Fibroblast of peridontal ligament (primary cell): ENCODE measurements around the gene AKAP1.

Source experiments
- DNase-seq: peaks from one replicate; pipeline ENCODE4 v3.0.0-alpha.2; 2010; ENCODE audit errors: extremely low read depth

AKAP1 gene

GRCh38 chr17:57084802-57085447 lies at the start of gene AKAP1:
TSS of gene AKAP1 (plus strand) at chr17:57085246. CDS start at chr17:57105465, 20,219 bp downstream.
- DNase-seq: peak; percentile 88

GRCh38 chr17:57035971-57036481 lies 49.0 kb upstream of the AKAP1 start:
- DNase-seq: no peak

DNA sequence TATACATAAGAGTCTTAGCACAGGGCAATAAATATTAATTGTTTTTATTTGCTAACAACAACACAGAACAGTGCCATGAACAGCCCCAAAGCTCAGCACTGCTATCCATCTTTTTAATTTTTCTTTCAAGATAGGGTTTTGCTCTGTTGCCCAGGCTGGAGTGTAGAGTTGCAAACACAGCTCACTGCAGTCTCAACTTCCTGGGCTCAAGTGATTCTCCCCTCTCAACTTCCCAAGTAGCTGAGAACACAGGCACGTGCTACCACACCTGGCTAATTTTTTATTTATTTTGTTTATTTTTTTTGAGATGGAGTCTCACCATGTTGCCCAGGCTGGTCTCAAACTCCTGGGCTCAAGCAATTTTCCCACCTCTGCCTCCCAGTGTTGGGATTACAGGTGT lies 47.6 kb upstream of the AKAP1 start:
- no peak for DNase-seq

DNA sequence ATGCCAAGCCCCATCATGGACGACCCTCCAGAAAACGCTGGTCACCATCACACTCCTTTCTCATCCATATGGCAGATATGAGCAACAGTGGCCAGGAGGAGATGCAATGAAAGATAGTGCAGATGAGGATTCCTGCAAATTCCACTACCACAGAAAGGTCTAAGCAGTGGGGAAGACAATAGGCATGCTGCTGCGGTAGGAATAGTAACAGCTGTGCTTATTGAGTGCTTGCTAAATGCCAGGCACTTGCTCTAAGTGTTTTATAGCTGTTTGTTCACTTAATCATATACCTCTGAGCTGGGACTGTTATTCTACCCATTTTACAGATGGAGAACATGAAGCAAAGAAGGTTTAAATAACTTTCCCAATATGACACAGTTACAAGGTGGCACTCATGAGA lies 46.6 kb upstream of the AKAP1 start:
- no peak for DNase-seq

DNA sequence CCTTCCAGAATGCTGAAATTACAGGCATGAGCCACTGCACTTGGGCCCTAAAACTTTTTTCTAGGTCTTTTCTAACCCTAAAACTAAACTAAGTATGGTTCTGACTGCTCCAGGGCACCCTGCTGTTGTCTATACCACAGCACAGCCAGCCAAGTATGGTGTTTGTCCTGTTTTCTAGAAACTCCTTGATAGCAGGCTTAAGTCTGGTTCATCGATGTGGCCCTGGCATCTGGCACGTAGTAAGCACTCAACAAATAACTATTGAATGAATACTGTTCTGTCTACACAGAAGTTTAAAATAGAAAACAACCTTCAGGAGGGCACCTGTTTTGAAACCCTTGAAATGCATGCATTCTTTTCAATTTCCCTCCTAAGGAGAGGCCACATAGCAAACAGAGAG lies 44.5 kb upstream of the AKAP1 start:
- DNase-seq: no peak

DNA sequence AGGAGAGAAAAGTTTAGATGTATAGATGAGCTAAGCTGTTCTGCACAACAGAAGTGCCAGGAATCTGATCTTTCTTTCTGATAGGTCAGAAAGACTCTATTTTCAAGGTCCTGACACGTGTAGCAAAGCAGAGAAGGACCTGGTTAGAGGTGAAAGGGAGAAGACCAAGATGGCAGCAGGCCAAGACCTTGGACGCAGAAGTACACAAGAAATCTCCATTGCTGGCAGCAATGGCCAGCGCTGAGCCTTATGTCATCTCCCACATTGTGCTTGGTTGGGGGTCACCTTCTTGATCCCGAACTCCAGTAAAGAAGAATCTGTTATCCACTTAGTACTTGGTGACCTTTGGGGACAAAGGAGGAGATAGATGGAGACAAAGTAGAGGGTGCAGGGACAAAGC lies 41.8 kb upstream of the AKAP1 start:
- DNase-seq: no peak

GRCh38 chr17:57044976-57045867 lies 39.8 kb upstream of the AKAP1 start:
- DNase-seq: no peak

GRCh38 chr17:57045868-57046704 lies 39.0 kb upstream of the AKAP1 start:
- DNase-seq: no peak

GRCh38 chr17:57046749-57047148 lies 38.3 kb upstream of the AKAP1 start:
- DNase-seq: no peak

- DNase-seq: no peak
These were observed 37.0 kb upstream of the AKAP1 start for GRCh38 chr17:57048096-57048495.

DNA sequence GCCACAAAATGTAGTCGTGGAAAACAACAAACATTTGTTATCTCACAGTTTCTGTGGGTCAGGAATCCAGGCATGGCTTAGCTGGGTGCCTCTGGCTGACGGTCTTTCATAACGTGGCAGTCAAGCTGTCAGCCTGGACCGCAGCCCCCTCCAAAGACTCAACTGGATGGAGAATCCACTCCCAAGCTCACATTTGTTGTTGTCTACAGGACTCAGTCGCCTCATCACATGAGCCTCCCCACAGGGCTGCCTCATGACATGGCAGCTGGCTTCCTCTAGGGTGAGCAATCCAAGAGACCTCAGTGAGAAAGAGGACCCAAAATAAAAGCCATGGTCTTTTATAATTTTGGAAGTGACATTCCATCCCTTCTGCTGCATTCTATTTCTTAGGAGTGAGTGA lies 34.7 kb upstream of the AKAP1 start:
- DNase-seq: no peak

DNA sequence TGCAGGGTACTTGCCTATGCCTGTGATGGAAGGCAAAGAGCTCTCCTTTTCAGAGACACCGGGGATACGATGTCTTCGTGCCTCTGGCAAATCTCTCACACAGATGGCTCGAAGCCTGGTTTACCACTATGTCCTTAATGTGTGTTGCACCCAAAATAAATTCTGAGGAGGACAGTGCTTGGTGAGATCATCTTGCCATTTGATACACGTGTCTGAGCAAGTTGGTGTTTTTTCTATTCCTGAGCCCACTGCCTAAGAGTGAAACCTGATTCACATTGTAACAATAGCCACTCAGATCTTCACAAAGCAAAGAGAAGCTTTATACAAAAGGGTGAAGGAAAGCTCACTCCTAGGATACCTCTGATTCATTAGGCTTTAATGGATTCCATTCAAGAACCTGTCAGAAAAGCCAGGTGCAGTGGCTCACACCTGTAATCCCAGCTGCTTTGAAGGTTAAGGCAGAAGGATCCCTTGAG lies 33.1 kb upstream of the AKAP1 start:
- DNase-seq: no peak

GRCh38 chr17:57062865-57063264 lies 22.2 kb upstream of the AKAP1 start:
- DNase-seq: no peak

GRCh38 chr17:57067162-57067561 lies 17.9 kb upstream of the AKAP1 start:
- DNase-seq: no peak

- no peak for DNase-seq
These were observed 17.3 kb upstream of the AKAP1 start for GRCh38 chr17:57067781-57068180.

DNA sequence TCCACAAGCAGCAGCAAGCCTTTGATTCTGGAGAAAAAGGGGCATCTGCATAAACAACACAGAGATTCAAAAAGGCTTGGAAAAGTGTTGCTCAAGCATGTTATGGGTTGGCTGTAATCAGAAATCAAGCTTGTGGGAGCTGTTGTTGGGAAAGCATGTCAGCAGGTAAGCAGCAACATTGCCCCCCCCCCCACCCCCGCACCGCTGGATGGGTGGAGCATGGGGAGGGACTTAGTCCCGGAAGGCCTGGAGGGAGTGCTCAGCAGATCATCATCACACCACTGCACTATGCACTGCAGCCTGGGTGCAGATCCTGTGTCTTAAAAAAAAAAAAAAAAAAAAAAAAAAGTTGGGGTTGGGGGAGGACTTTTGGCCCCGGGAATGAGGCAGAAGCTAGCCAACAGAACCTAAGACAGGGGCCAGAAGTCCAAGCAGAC lies 16.8 kb upstream of the AKAP1 start:
- DNase-seq: no peak

DNA sequence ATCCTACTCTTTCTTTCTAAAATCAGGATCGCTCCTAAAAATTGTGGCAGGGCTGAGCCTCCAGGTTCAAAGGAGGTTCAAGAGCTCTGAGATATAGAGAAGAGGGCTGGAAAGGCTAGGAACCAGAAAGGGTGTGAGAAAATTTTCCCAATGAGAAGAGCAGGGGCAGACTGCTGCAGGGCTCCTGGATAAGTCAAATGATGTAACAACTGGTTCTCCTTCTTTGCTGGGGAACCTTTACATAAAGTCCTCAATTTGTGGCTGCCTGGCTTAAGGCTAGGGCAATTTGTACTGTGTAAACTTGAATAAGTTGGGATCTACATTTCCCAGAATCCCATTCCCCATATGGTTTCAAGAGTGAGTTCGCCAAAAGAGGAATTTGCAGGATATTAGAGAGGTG lies 16.3 kb upstream of the AKAP1 start:
- DNase-seq: no peak

DNA sequence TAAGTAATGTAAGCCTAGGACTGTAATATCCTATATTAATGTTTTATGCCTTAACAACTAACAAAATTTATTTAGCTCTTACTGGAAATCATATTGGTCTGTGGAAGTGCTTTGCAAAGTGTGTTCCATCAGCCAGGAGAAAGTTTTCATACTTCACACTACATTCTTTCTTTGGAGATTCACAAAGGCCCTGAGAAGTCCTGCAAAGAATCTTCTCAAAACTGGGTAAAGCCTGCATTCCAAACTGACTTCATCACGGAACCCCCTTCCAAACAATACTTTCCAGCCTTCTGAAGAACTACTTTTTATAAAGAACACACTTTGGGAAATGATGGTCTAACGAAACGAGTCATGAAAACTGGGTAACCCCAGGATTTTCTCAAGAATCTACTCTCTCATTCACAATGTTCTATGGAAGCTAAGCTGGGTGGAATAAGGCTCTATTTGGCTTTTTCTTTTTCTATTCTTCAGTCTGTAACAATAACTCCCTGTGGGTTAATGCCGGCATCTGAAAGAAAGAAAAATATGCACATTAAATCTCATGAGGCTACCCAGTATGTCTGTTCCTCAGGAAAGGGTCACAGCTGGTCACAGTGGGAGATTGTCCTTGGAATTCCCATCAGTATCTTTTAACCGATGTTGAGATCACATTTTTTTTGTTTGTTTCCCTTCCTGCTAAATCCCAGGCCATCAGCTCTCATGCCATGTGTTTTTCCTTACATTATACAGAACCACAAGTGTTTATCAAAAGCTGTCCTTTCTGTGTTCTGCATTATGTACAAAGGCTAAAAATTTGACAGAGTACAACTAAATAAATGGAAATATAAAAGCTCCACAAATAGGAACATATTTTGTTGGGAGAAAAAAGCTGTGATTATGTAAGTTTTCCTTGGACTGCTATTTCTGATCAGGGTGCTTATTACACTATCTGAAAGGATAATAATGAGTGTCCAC lies 12.8 kb upstream of the AKAP1 start:
- DNase-seq: no peak

- DNase-seq: no peak
These were observed 11.4 kb upstream of the AKAP1 start for GRCh38 chr17:57073626-57074025.

DNA sequence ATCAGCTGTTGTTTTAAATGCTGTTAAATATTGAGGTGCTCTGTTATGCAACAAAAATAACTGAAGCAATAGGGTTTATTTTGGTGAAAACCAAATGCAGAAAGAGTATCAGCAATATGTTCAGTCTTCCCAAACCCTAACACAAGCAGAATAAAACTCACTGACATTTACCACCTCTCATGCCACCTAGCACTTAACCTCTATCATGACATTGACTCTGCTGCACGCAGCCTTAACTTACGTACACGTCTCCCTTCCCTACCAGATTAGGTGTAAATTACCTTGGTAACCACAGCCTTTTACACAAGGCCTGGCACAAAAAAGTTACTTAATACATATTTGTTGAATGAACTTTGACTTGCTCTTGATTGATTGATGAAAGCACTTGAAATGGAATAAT lies 9.9 kb upstream of the AKAP1 start:
- DNase-seq: no peak

GRCh38 chr17:57075785-57076184 lies 9.3 kb upstream of the AKAP1 start:
- no peak for DNase-seq
